DND-41 (cell line): Measurements from ENCODE around the gene TPRN.

ENCODE experiments used
- ATAC-seq: fragments of 200-7000 bp; cut with Tn5 transposase; 3 replicates; pipeline ENCODE4 v1.9.1; 2021; ENCODE audit warnings: low read depth; ENCODE audit not compliant: insufficient read depth
- DNase-seq: peaks from one replicate; pipeline ENCODE4 v3.0.0-alpha.2; 2020
- H2AFZ ChIP-seq: 2 replicates; pipeline ENCODE4 v1.6.0; 2012; ENCODE audit warnings: low read depth, low read length
- H3K27ac ChIP-seq: 2 replicates; pipeline ENCODE4 v1.5.1; 2012; ENCODE audit warnings: low read length, inconsistent platforms
- H3K27me3 ChIP-seq: fragments of 200-600 bp; sonication (generic); 2 replicates; pipeline ENCODE4 v1.6.0; 2012; ENCODE audit warnings: low read length, mild to moderate bottlenecking, inconsistent platforms; ENCODE audit not compliant: insufficient read depth, poor library complexity
- H3K36me3 ChIP-seq: 2 replicates; pipeline ENCODE4 v1.5.1; 2012; ENCODE audit warnings: low read length, inconsistent platforms; ENCODE audit not compliant: insufficient read depth
- H3K4me1 ChIP-seq: 2 replicates; pipeline ENCODE4 v1.5.1; 2012; ENCODE audit warnings: mild to moderate bottlenecking, low read length; ENCODE audit not compliant: insufficient read depth
- H3K4me2 ChIP-seq: 2 replicates; pipeline ENCODE4 v1.6.0; 2012; ENCODE audit warnings: mild to moderate bottlenecking, moderate library complexity, low read length, inconsistent platforms; ENCODE audit not compliant: insufficient read depth
- H3K4me3 ChIP-seq, 2 experiments: fragments of 200-600 bp in 1 of 2; shearing (Covaris generic) in 1 of 2; 2 replicates each; pipeline ENCODE4 v1.5.1; 2012 to 2016; ENCODE audit warnings: inconsistent platforms in 2 of 2, low read length in 2 of 2, mild to moderate bottlenecking in 2 of 2, low read depth in 1 of 2, moderate library complexity in 1 of 2
- H3K79me2 ChIP-seq: 2 replicates; pipeline ENCODE4 v1.6.0; 2012; ENCODE audit warnings: low read length, inconsistent platforms; ENCODE audit not compliant: insufficient read depth
- H3K9ac ChIP-seq: 2 replicates; pipeline ENCODE4 v1.6.0; 2012; ENCODE audit warnings: low read depth, mild to moderate bottlenecking, inconsistent platforms, low read length, moderate library complexity
- H3K9me3 ChIP-seq: 2 replicates; pipeline ENCODE4 v1.5.1; 2012; ENCODE audit warnings: low read length, moderate library complexity, mild to moderate bottlenecking, inconsistent platforms; ENCODE audit not compliant: insufficient read depth, severe bottlenecking
- H4K20me1 ChIP-seq: 2 replicates; pipeline ENCODE4 v1.6.0; 2012; ENCODE audit warnings: low read length; ENCODE audit not compliant: insufficient read depth
- EZH2 ChIP-seq: IDR thresholded peaks from 3 replicates; pipeline ENCODE4 v1.6.1; 2012; ENCODE audit warnings: borderline replicate concordance, low read depth, mild to moderate bottlenecking, moderate library complexity, low read length, inconsistent platforms; ENCODE audit not compliant: severe bottlenecking
- TF ChIP-seq, protein P1 (sequence below): IDR thresholded peaks from 2 replicates; pipeline ENCODE4 v1.5.1; 2012; ENCODE audit warnings: borderline replicate concordance, low read length, moderate library complexity, mild to moderate bottlenecking; ENCODE audit not compliant: poor library complexity, severe bottlenecking; ENCODE audit errors: extremely low read depth

Gene TPRN

DNA sequence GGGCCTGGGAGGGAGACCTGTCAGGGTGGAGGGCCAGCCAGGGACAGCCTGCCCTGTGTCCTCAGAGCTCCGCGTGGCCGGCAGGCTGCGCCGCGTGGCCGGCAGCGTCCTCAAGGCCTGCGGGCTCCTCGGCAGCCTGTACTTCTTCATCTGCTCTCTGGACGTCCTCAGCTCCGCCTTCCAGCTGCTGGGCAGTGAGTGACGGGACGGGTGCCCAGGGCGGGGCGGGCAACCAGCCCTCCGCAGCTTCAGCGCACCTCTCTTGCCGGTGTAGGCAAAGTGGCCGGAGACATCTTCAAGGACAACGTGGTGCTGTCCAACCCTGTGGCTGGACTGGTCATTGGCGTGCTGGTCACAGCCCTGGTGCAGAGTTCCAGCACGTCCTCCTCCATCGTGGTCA is 32.0 kb upstream of the TPRN start:
- Histone ChIP-seq H3K79me2 (no peaks in the 10 kb centered on the region), H3K4me2 (no peak overlapping the region), H2AFZ (no peak overlapping the region), H3K27ac (no peak overlapping the region), H3K27me3 (no peaks in the 10 kb centered on the region), H4K20me1 (peaks cover 3% of the 10 kb centered on the region; the same call in 1 of the 2 replicates), H3K9ac (no peak overlapping the region), H3K9me3 (no peaks in the 10 kb centered on the region), H3K4me3 (no peak overlapping the region), H3K36me3 (no peaks in the 10 kb centered on the region), H3K4me1 (peaks cover 16% of the 10 kb centered on the region)
- no peak for ATAC-seq
- DNase-seq: no peak
- TF ChIP-seq EZH2: no peak
- TF ChIP-seq, protein P1, sequence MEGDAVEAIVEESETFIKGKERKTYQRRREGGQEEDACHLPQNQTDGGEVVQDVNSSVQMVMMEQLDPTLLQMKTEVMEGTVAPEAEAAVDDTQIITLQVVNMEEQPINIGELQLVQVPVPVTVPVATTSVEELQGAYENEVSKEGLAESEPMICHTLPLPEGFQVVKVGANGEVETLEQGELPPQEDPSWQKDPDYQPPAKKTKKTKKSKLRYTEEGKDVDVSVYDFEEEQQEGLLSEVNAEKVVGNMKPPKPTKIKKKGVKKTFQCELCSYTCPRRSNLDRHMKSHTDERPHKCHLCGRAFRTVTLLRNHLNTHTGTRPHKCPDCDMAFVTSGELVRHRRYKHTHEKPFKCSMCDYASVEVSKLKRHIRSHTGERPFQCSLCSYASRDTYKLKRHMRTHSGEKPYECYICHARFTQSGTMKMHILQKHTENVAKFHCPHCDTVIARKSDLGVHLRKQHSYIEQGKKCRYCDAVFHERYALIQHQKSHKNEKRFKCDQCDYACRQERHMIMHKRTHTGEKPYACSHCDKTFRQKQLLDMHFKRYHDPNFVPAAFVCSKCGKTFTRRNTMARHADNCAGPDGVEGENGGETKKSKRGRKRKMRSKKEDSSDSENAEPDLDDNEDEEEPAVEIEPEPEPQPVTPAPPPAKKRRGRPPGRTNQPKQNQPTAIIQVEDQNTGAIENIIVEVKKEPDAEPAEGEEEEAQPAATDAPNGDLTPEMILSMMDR: no peak

- H3K27ac ChIP-seq: no peak overlapping the region
- no peak overlapping the region for H2AFZ ChIP-seq
- no peak overlapping the region for H3K4me2 ChIP-seq
- H3K4me1 ChIP-seq: peaks cover 15% of the 10 kb centered on the region
- no peaks in the 10 kb centered on the region for H3K9me3 ChIP-seq
- H3K36me3 ChIP-seq: no peaks in the 10 kb centered on the region
- H4K20me1 ChIP-seq: peaks cover 3% of the 10 kb centered on the region; the same call in 1 of the 2 replicates
- DNase-seq (no peak), ATAC-seq (no peak)
- no peak for TF ChIP-seq EZH2
- TF ChIP-seq, protein P1: no peak
- H3K9ac ChIP-seq: no peak overlapping the region
- no peaks in the 10 kb centered on the region for H3K27me3 ChIP-seq
- no peak overlapping the region for H3K4me3 ChIP-seq
- H3K79me2 ChIP-seq: no peaks in the 10 kb centered on the region
Measured at GRCh38 chr9:137232101-137232500, 31.6 kb upstream of the TPRN start.

GRCh38 chr9:137231372-137232039 is 31.0 kb upstream of the TPRN start:
- Histone ChIP-seq H3K79me2 (no peaks in the 10 kb centered on the region), H3K9ac (no peak overlapping the region), H3K4me1 (peaks cover 9% of the 10 kb centered on the region), H3K9me3 (no peaks in the 10 kb centered on the region), H3K27ac (no peak overlapping the region), H3K36me3 (no peaks in the 10 kb centered on the region), H3K27me3 (no peaks in the 10 kb centered on the region), H3K4me2 (no peak overlapping the region), H4K20me1 (no peaks in the 10 kb centered on the region), H2AFZ (no peak overlapping the region), H3K4me3 (no peak overlapping the region)
- no peak for DNase-seq
- no peak for ATAC-seq
- TF ChIP-seq, protein P1: no peak
- TF ChIP-seq EZH2: no peak
